NCI-H1048 (cell line): ENCODE data around the gene FNIP2.
"Not testable (repeated sequence)": the region's sequence is repeated elsewhere in the genome, so short reads cannot be mapped to it uniquely, and the experiment has no call there.

Source experiments
- DNase-seq: peaks from one replicate; lab custom pipeline; 2025; lab: John Stamatoyannopoulos, UW

The FNIP2 gene

DNA sequence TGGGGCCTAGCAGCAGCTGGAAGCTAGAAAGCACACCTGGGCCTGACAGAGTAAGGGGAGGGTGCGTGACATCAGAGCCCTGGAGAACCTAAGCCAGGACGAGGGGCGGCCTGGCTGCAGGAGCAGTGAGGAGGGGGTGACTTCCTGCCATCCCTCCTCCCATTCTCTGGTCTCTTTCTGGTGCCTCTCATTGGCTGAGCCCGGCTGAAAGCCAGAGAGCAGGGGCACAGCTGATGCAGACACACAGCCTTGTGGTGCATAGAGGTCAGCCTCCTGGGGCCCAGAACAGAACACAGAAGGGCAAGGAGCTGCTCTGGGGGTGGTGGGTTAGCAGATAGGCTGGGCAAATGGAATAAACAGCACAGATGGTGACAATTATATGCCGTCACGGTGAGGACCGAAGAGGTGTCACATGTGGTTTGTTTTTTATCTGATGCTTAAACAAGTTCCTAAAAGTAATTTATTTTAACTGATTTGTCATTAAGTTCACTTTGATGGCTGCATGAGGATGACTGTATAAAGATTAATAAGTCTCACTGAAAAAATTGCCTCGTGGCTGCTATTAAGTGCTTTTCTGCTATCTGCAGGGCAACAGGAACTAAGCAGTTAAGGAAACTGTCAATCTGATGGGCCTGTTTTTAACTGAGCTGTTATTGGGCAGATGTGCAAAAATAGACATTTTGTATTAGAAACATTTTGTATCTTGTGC, 102.0 kb downstream of the FNIP2 start:
- no peak for DNase-seq

DNA sequence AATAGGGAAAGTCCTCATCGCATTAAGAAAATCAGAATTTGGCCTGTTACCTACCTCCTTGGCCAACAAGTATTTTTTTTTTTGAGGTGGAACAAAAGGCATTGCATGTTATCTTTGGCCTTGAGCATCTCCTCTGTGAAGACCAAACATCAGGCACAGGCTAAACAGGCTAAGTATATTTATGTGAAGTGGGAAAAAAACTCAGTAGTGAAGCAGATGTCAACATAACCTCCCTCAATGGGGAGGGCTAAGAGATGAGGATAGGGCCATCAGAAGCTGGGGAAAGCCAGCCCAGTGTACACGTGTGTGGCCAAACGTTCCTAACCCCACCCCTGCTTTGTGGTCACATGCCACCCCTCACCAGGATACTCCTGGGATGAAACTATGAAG, 102.5 kb downstream of the FNIP2 start:
- DNase-seq, result no peak

DNA sequence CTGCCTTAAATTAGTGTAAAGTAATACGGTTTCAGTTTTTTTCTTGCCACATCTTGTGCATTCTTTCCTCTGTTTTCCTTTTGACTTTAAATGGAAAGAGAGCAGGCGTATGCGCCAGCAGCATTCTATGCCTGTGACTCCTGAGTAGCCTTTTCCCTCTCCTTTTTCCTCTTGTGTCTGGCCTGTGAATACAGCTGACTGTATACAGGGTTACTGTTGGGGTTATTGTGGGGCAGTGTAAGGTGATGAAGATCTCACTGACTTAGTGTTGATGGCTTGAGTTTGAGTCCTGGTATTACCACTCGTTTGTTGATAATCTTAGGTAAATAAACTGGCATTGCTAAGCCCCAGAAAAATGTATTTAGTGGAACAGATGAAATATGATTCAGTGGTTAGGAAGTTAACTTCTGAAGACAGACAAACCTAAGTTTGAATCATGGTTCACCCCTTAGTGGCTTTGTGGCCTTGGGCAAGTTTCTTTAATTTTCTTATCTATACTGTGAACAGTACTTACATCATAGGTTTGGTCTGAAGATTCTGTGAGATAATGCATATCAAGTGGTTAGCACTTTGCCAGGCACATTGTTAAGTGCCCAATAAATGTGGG, 105.1 kb downstream of the FNIP2 start:
- no peak for DNase-seq

DNA sequence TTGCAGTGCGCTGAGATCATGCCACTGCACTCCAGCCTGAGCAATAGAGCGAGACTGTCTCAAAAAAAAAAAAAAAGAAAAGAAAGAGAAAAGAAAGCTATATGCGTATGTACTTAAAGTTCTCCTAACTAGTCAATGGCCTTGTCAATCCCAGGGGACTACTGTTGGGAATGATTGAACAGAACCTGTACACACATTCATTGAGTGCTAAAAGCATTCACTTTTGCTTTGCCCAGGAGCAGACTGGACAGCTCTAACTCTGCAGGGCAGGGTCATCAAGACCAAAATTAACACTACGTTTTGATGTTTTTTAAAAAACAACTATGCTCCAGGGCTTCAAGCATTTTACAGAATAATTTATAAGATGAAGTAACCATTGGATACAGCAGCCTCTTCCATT, 106.2 kb downstream of the FNIP2 start:
- DNase-seq, result no peak

DNA sequence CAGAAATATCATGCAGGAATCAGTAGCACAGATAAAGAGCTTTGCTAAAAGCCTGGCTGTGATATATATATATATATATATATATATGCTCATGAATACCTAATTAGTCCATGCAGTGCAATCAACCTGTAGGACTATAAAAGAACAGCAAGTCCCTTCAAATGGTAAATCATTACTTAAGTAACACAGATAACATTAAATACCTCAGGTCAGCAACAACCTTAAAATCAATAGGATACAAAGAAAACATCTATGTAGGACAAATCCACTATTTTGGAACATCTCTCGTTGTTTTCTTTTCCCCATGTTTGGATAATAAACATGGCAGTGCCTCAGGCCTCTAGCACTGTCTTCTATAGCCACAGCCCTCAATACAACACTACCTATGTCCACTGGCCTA, 106.6 kb downstream of the FNIP2 start:
- DNase-seq, result no peak

DNA sequence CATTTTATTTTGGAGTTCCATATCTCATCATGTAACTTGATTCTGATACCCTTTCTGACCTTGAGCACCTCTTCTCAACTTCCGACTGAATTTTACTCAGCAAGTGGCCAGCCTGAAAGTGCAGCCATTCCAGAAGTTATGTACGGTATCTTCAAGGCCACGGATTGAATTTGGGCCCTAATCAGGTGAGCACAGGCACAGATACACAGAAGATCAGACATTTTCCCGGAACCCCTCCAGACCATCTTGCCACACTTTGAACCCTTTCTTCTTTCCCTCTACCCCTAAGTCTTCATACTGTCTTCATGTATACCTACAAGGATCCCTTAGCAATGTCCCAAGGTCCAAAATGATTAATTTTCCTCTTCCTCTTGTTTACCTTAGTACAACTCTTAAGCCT, 108.2 kb downstream of the FNIP2 start:
- no peak for DNase-seq

DNA sequence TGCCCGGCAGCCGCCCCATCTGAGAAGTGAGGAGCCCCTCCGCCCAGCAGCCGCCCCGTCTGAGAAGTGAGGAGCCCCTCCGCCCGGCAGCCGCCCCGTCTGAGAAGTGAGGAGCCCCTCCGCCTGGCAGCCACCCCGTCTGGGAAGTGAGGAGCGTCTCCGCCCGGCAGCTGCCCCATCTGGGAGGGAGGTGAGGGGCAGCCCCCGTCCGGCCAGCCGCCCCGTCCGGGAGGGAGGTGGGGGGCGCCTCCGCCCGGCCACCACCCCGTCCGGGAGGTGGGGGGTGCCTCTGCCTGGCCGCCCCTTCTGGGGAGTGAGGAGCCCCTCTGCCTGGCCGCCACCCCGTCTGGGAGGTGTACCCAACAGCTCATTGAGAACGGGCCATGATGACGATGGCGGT, 113.3 kb downstream of the FNIP2 start:
- not testable (repeated sequence) for DNase-seq

DNA sequence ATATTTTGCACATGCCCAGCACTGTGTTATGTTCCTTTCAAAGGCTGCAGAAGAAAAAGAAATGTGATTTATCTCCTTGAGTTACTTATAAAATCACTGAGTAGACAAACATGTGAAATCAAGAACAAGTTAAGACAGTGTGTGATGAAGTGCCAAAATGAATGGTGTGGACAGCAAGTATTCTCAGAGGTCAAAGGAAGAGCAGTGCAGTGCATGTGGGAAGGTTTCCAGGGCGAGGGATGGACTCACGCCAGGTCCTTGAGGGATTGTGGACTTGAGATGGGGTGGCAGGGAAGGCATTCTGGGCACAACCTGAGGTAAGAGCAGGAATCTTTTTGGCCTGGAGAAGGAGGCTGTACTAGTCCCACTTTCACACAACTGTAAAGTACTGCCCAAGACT, 115.5 kb downstream of the FNIP2 start:
- DNase-seq, result no peak

DNA sequence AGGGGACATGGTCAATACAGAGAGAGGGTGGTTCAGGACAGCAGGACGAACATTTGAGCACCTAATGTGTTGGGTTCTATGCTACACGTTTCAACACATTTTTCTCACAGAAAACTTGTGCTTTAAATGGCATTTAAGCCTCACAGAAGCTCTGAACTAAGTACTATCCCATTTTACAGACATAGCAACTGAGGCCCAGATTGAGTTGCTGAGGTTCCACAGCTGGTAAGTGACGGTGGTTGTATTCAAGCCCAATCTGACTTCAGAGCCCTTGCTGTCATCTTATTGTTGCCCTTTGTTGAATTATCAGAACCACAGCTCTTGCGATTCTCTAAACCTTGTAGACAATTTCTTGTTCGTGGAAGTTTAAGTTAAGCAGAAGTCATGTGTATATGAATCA, 116.7 kb downstream of the FNIP2 start:
- DNase-seq, result no peak

DNA sequence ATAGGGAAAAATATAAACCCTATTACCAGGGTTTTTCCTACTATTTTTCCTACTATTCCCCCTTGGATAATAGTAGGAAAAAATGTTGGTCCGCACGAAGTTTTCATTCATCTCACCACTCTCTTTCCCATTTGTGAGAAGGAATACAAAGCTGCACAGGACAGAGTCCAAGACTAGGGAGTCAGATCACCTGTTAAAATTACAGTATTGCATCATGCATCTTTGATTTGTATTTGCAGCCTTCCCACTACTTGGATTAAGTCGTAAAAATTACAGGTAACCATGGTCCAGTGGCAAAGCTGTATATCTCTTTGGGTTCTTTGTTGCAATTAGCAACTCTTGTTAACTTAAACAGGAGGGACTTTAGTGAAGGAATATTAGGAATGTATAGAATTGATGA, 121.5 kb downstream of the FNIP2 start:
- DNase-seq, result no peak

DNA sequence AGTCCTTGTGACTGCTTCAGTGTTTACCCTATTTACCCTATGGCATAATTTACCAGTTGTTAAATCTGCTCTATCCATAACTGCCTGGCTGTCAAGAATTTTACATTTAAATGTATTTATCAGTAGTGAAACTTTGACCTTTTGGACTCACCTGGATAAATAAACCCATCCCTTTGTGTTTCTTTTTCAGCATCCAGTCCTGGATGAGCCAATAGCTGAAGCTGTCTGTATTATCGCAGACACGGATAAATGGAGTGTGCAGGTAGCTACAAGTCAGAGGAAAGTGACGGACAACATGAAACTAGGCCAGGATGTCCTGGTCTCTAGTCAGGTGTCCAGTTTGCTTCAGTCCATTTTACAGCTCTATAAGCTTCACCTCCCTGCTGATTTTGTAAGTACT, 122.4 kb downstream of the FNIP2 start:
- DNase-seq, result no peak

DNA sequence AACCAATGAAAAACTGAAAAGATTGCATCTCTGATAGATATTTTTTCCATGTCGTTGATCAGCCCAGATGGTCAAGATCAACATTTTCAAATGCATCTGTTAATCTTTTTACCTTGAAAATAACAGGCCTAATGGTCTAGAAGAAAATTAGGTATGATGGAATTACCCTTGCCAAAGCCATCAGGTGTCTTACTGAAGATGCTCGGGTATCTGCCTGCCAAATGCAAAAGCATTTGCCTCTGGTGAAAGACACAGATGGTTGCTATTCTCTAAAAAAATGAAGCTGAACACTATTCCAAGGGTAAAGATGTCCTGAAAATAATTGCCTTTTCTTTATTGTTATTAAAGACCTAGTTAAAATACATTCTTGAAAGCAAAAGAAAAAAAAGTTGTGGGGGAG, 126.0 kb downstream of the FNIP2 start:
- no peak for DNase-seq

DNA sequence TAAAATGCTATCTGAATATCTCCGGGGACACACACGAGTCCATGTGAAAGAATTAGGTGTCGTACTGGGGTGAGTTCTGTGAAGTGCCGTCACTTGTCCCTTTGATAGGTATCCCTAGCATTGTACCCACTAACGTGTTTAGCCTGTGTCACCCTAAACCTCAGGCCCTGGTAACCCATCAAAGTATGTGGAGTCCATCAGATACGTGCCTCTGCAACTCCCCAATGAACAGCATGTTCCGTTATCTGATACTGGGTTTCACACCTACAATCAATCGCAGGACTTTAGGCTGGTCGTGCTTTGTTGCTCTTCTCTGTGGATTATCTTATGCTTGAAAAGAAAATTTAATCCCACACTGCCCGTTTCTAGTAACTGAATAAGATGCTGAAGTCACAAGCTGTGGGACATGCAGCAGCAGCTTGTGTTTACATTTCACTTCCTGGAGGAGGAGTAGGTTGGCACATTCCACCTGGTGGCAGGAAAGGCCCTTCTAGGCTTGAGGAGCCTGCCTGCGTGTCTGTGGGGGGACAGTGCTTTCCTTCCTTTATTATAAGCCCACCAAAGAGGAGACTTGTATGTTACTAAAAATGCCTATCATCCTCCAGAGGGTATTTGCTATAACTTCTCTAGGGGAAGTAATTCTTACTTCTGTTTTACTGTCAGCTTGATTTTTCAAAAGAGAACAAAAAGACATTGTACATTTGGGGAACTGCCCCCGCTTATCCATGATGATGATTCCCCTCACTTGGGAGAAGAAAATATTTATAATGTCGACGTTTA, 127.2 kb downstream of the FNIP2 start:
- no peak for DNase-seq

DNA sequence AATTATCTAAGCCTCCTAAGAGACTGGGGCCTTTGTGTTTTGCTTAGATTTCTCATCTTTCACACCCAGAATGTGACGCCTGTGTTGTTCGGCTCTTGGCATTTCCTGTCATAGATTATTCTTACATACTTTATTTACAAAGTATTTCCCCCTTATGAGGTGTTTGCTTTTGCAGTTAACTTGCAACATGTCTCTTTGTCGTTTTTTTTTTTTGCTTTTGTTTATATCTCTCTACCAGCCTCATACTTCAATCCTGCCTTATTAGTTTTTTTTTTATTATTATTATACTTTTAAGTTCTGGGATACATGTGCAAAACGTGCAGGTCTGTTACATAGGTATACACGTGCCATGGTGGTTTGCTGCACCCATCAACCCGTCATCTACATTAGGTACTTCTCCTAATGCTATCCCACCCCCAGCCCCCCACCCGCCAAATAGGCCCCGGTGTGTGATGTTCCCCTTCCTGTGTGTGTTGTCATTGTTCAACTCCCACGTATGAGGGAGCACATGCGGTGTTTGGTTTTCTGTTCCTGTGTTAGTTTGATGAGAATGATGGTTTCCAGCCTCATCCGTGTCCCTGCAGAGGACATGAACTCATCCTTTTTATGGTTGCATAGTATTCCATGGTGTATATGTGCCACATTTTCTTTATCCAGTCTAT, 127.9 kb downstream of the FNIP2 start:
- DNase-seq, result not testable (repeated sequence)

DNA sequence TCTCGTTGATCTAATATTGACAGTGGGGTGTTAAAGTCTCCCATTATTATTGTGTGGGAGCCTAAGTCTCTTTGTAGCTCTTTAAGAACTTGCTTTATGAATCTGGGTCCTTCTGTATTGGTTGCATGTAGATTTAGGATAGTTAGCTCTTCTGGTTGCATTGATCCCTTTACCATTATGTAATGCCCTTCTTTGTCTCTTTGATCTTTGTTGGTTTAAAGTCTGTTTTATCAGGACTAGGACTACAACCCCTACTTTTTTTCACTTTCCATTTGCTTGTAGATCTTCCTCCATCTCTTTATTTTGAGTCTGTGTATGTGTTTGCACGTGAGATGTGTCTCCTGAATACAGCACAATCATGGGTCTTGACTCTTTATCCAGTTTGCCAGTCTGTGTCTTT, 131.6 kb downstream of the FNIP2 start:
- DNase-seq, result not testable (repeated sequence)

DNA sequence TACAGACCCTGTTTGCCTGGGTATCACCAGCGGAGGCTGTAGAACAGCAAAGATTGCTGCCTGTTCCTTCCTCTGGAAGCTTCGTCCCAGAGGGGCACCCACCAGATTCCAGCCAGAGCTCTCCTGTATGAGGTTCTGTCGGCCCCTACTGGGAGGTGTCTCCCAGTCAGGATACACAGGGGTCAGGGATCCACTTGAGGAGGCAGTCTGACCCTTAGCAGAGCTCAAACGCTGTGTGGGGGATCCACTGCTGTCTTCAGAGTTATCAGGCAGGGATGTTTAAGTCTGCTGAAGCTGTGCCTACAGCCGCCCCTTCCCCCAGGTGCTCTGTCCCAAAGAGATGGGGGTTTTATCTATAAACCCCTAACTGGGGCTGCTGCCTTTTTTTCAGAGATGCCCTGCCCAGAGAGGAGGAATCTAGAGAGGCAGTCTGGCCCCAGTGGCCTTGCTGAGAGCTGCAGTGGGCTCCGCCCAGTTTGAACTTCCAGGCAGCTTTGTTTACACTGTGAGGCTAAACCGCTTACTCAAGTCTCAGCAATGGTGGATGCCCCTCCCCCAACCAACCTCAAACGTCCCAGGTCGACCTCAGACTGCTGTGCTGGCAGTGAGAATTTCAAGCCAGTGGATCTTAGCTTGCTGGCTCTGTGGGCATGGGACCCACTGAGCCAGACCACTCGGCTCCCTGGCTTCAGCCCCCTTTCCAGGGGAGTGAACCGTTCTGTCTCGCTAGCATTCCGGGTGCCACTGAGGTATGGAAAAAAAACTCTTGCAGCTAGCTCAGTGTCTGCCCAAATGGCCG, 133.7 kb downstream of the FNIP2 start:
- DNase-seq, result not testable (repeated sequence)

DNA sequence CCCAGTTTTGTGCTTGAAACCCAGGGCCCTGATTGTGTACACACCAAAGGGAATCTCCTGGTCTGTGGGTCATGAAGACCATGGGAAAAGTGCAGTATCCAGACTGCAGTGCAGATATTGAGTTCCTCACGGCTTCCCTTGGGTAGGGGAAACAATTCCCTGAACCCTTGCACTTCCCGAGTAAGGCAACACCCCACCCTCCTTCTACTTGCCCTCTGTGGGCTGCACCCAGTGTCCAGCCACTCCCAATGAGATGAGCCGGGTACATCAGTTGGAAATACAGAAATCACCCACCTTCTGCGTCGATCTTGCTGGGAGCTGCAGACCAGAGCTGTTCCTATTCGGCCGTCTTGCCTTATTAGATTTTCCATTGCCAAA, 134.2 kb downstream of the FNIP2 start:
- DNase-seq, result no peak

DNA sequence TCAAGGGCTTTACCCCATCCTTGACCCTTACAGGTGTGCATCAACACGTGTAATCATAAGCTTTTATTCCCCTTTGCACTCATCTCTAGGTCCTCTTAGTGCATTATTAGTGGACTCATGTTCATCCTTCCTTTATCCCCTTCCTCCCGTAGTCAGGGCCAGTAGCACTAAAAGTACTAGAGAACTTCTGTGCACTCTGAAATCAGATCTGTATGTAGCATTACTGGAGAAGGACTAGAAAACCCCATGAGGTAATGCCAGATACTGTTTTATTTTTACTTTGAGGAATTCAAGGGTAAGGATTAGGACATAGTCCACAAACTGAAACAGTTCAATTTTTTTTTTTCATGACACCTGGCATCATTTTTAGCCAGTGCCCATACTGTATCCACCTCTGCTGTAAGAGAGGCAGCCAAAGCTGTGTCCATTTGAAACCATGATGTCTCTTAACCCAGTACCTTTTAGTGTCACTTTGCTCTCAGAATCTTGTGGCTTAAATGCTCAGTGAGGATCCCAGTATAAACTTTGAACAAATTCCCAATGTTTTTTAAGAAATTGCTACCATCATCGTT, 134.7 kb downstream of the FNIP2 start:
- no peak for DNase-seq

DNA sequence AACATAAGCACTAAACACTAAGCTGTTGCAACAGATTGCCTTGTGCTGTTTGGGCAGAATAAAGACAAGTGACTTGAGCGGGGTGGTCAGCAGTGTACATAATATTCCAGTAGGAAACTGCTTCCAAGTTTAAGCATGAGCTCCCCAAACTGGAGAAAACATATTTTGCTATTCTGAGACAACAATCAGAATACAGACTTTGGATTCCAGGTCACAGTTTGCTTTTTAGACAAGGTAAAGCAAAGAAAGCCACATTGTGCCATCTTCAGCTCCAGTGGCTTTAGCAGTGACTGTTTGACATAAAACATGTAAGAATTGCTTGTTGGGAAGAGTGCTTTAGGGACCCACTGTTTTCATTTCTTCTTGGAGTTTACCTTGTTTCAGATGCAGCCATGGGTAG, 136.0 kb downstream of the FNIP2 start:
- no peak for DNase-seq

DNA sequence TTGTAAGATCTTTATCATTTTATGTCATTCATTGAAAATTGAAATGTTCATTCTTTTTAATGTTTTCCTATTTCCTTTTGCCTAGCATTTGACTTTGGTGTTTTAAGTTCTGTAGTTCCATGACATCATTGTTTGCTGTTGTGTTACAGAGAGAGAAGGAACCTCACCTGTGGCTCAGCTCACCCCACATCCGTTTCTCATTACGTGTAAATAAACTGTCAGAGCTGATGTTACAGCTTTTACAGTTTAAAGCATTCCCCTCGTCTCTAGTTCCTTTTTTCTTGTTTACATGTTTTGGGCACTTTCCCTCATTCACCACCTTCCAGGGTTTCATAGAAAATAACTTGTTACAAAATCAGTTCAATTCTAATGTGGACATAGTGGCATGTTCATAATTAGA, 137.2 kb downstream of the FNIP2 start:
- DNase-seq, result no peak

DNA sequence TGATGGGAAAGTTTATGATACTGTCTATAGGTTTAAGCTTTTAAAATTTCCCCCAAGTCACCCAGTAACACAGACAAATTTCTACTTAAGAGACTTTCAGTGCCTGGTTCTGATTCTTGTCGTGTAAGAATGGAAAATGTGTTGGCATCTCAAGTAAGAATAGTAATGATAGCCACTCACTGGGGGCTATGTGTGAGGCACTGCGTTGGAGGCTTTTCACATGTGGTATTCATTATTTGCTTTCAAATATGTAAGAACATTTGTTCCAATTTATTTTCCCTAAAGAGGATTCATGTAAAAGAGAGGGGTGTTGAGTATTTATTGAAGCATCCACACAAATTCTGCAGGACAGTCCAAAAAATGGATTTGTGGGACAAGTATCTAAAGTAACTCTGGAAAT, 143.6 kb downstream of the FNIP2 start:
- DNase-seq, result no peak

DNA sequence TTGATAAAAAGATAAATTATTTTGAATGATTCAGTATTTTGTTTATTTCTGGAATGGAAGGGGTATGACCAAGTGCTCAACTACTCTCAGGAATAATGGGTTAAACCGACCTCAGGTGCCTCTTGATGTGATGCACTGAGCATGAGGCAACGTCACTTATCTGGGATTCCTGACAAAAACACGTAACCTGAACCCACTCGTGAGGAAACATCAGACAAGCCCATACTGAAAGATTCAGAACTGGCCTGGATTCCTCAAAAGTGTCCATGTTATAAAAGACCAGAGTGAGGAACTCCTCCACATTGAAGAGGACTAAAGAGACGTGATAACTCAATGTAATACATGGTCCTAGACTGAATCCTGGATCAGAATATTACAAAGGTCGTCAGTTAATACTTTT, 144.0 kb downstream of the FNIP2 start:
- DNase-seq, result no peak
